Measurements from ENCODE around the gene RBM5. TPM values are rescaled to one million over a fixed set of nuclear protein-coding genes. Genes with fewer than 3 reads are reported as not detected.

The RBM5 gene
- total and polyA plus RNA-seq, 2 donors from 2014 or later = 51.0 to 149 TPM

DNA sequence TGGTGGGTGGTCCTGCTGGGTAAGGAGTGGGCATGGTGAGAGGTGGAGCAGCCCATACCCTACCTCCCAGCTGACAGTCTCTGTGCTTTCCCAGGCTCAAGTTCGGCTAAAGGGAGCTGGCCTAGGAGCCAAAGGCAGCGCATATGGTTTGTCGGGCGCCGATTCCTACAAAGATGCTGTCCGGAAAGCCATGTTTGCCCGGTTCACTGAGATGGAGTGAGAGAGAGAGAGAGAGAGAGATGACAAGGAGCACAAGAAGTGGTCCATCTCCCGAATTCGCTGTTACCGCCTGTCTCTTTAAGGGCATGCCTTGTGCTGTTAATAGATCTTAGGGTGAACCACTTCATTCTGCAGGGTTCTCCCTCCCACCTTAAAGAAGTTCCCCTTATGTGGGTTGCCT is 29.5 kb downstream of the RBM5 start:
- no peak for FAIRE-seq
- no peak overlapping the region for H3K27ac ChIP-seq (ENCODE audit: low read depth in 2 of 2, low read length in 2 of 2)

DNA sequence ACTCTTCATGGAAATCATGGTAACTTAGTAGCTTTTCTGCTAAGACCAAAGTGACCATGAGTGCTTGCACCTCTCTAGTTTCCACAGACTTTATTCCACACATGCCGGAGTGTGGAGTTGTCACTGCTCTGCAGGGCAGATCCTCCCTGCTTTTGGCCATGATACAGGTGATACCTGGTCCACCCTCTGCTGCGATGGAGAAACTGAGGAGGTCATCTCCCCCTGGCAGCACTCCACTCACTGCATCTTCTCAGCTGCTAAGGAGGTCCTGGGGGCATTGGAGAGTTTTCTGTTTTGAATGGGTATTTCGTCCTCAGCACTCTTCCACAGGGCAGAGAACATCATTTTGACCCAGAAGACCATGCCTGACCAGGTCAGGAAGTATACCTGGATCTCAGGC is 31.1 kb downstream of the RBM5 start:
- peaks cover 21 to 63% (median 47%) of the 10 kb centered on the region in 3 donors for H3K36me3 ChIP-seq (ENCODE audit: control insufficient read depth in 2 of 3, insufficient read depth in 3 of 3, low read length in 3 of 3)
- H3K9ac ChIP-seq (ENCODE audit: low read length in 3 of 3) = no peak overlapping the region
- H3K27me3 ChIP-seq (ENCODE audit: control insufficient read depth, insufficient read depth, low read length) = no peaks in the 10 kb centered on the region
- intact Hi-C loops (cut with DNase I) = loop anchor here (5.0 kb wide), 1 partner anchor 73 kb away; the partner anchor contains the start of gene GNAT1
- TF ChIP-seq, protein P1, sequence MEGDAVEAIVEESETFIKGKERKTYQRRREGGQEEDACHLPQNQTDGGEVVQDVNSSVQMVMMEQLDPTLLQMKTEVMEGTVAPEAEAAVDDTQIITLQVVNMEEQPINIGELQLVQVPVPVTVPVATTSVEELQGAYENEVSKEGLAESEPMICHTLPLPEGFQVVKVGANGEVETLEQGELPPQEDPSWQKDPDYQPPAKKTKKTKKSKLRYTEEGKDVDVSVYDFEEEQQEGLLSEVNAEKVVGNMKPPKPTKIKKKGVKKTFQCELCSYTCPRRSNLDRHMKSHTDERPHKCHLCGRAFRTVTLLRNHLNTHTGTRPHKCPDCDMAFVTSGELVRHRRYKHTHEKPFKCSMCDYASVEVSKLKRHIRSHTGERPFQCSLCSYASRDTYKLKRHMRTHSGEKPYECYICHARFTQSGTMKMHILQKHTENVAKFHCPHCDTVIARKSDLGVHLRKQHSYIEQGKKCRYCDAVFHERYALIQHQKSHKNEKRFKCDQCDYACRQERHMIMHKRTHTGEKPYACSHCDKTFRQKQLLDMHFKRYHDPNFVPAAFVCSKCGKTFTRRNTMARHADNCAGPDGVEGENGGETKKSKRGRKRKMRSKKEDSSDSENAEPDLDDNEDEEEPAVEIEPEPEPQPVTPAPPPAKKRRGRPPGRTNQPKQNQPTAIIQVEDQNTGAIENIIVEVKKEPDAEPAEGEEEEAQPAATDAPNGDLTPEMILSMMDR (IDR thresholded peaks at IDR 0.05; ENCODE audit: borderline replicate concordance, extremely low read depth, insufficient read depth) = no peak
- peaks cover 0 to 6% (median 0%) of the 10 kb centered on the region in 3 donors for H3K4me1 ChIP-seq (ENCODE audit: control insufficient read depth in 2 of 3, insufficient read depth in 2 of 3, low read depth in 1 of 3, low read length in 3 of 3)
- no peak overlapping the region for H3K27ac ChIP-seq (ENCODE audit: low read depth in 2 of 2, low read length in 2 of 2)
- no peak for FAIRE-seq
- H3K9me3 ChIP-seq (ENCODE audit: control insufficient read depth in 2 of 3, insufficient read depth in 1 of 3, low read length in 3 of 3) = no peaks in the 10 kb centered on the region
- no peak overlapping the region for H3K4me3 ChIP-seq (ENCODE audit: low read length in 3 of 3)
- peak in 1 of 5 donors; percentile 31 for DNase-seq

More for the DNA sequence above, 29.5 kb downstream of the RBM5 start:
- H3K4me1 ChIP-seq (ENCODE audit: control insufficient read depth in 2 of 3, insufficient read depth in 2 of 3, low read depth in 1 of 3, low read length in 3 of 3) = peaks cover 0 to 2% (median 0%) of the 10 kb centered on the region in 3 donors
- TF ChIP-seq, protein P1 (IDR thresholded peaks at IDR 0.05; ENCODE audit: borderline replicate concordance, extremely low read depth, insufficient read depth) = no peak
- no peaks in the 10 kb centered on the region for H3K27me3 ChIP-seq (ENCODE audit: control insufficient read depth, insufficient read depth, low read length)
- no peaks in the 10 kb centered on the region for H3K9me3 ChIP-seq (ENCODE audit: control insufficient read depth in 2 of 3, insufficient read depth in 1 of 3, low read length in 3 of 3)
- DNase-seq = peak in 1 of 5 donors; percentile 32
- intact Hi-C loops (cut with DNase I) = no loop called here
- H3K4me3 ChIP-seq (ENCODE audit: low read length in 3 of 3) = no peak overlapping the region
- H3K9ac ChIP-seq (ENCODE audit: low read length in 3 of 3) = no peak overlapping the region
- peaks cover 26 to 78% (median 61%) of the 10 kb centered on the region in 3 donors for H3K36me3 ChIP-seq (ENCODE audit: control insufficient read depth in 2 of 3, insufficient read depth in 3 of 3, low read length in 3 of 3)

DNA sequence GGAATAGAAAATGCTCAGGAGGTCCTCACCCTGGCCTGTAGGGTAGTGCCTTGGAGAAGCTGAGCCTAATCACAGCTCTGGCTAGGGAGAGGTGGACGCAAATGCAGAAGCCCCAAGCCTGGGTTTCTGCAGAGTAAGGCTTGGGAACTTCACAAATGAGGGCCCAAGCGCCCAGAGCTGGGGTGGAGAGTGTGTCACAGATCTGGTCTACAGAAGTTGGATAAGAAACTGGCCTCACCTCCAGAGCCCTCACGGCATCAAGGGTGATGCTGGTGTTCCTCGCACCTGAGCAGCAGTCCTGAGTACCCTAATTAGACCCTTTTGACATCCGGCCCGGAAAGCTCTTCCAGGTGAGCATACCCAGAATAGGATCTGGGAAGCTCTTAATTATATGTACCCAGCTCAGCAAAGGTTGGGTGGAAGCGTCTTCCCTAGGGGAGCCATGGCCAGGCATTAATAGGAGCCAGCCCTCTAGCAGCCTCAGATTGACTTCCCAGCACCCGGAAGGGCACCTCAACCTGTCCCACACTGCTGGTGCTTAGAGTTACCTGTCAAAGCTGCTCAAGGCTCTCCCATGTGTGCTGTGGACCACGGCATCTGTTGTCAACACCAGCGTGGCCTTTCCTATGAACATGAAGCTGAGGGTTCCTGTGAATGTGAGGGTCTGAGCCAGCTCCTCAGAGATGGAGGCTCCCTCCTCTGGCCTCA is 31.8 kb downstream of the RBM5 start:
- Histone ChIP-seq H3K4me1 (ENCODE audit: control insufficient read depth in 2 of 3, insufficient read depth in 2 of 3, low read depth in 1 of 3, low read length in 3 of 3) (peaks cover 0 to 8% (median 0%) of the 10 kb centered on the region in 3 donors), H3K27me3 (ENCODE audit: control insufficient read depth, insufficient read depth, low read length) (no peaks in the 10 kb centered on the region), H3K4me3 (ENCODE audit: low read length in 3 of 3) (no peak overlapping the region), H3K9ac (ENCODE audit: low read length in 3 of 3) (no peak overlapping the region), H3K27ac (ENCODE audit: low read depth in 2 of 2, low read length in 2 of 2) (no peak overlapping the region), H3K9me3 (ENCODE audit: control insufficient read depth in 2 of 3, insufficient read depth in 1 of 3, low read length in 3 of 3) (no peaks in the 10 kb centered on the region), H3K36me3 (ENCODE audit: control insufficient read depth in 2 of 3, insufficient read depth in 3 of 3, low read length in 3 of 3) (peaks cover 16 to 56% (median 41%) of the 10 kb centered on the region in 3 donors)
- intact Hi-C loops (cut with DNase I) = loop anchor here (5.0 kb wide), 1 partner anchor 72 kb away; the partner anchor contains the start of gene GNAT1
- no peak for FAIRE-seq
- TF ChIP-seq, protein P1 (IDR thresholded peaks at IDR 0.05; ENCODE audit: borderline replicate concordance, extremely low read depth, insufficient read depth) = no peak
- DNase-seq = peak in 2 of 5 donors; percentile 47 to 59
